GM19099 (cell line): ENCODE data around the gene CCDC186.

Source experiments
- POLR2A ChIP-seq: IDR thresholded peaks from 3 replicates; pipeline ENCODE4 v1.6.1; 2011; ENCODE audit warnings: low read depth; ENCODE audit not compliant: insufficient read length; ENCODE audit errors: extremely low read depth

The CCDC186 gene

GRCh38 chr10:114173921-114174694 lies at the start of gene CCDC186:
Gene CCDC186 (minus strand): TSS chr10:114174203. CDS start chr10:114163268, 10,935 bp downstream.
- TF ChIP-seq POLR2A = peak; percentile 84

- no peak for TF ChIP-seq POLR2A
These were observed 49.1 kb upstream of the CCDC186 start for GRCh38 chr10:114223066-114223465.

- TF ChIP-seq POLR2A = no peak
These were observed 47.2 kb upstream of the CCDC186 start for GRCh38 chr10:114221235-114221634.

DNA sequence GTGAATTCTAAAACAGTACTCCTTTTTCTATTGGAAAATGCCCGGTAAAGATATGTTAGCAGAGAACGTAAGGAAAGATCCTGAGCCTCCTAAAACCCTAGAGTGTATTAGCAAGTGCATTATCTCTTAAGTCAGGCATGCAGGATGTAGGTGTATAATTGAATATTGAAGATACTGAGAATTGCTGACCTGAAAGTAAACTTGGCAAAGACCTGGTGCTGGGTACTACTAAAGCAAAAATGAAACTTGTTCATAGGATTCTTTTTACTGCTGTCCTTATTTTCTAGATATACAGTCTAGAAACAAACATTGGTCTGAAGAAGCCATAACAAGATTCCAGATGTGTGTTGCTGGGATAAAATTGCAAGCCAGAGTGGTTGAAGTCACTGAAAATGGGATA lies 46.3 kb upstream of the CCDC186 start:
- TF ChIP-seq POLR2A = no peak

DNA sequence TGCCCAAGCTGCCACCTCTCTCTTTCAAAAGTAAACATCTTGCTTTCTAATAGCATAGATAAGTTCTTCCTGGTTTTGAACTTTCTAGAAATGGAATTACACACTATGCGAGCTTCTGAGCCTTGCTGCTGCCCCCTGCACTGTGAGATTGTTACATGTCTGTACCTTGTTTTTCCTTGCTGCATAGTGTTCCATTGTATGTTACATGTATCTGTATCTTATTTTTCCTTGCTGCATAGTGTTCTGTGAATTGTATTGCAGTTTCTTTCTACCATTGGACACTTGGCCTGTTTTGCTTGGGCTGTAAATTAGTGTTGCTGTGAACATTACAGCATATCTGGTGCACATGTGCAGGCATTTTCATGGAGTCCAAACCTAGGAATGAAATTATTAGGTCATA lies 41.0 kb upstream of the CCDC186 start:
- no peak for TF ChIP-seq POLR2A

GRCh38 chr10:114212153-114212552 lies 38.1 kb upstream of the CCDC186 start:
- no peak for TF ChIP-seq POLR2A

- TF ChIP-seq POLR2A = no peak
These were observed 34.3 kb upstream of the CCDC186 start for GRCh38 chr10:114208351-114208750.

GRCh38 chr10:114207349-114207748 lies 33.3 kb upstream of the CCDC186 start:
- no peak for TF ChIP-seq POLR2A

- TF ChIP-seq POLR2A = no peak
These were observed 32.9 kb upstream of the CCDC186 start for GRCh38 chr10:114206902-114207301.

DNA sequence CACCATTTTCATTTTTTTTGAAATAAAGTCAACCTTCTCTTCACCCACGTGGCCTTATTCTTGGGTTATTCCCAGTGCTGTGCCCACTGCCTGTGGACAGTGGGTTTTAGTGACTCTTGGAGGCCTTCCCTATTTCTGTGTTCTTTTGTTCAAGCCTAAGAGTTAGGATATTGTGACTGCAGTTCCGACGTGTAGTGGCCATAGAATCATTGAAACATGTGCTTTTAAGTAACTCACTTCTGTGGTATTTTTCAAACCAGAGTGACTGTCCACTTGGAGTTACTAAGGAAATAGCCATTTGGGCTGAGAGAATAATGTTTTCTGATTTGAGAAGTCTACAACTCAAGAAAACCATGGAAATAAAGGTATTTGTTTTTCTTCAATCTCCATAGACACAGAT lies 28.8 kb upstream of the CCDC186 start:
- no peak for TF ChIP-seq POLR2A

GRCh38 chr10:114199239-114199638 lies 25.2 kb upstream of the CCDC186 start:
- TF ChIP-seq POLR2A = no peak

DNA sequence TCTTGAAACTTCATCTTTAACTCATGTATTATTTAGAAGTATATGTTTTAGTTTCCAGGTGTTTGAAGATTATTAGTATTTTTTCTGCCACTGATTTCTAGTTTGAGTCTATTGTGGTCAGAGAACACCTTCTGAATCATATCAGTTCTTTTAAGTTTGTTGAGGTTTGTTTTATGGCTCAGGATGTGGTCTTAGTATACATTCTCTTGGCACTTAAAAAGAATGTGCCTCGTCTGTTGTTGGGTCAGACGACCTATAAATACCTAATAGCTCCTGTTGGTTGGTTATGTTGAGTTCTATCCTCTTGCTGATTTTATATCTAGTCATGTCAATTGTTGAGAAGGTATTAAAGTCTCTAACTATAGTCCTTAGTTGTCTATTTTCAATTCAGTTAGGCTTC lies 21.1 kb upstream of the CCDC186 start:
- TF ChIP-seq POLR2A = no peak

DNA sequence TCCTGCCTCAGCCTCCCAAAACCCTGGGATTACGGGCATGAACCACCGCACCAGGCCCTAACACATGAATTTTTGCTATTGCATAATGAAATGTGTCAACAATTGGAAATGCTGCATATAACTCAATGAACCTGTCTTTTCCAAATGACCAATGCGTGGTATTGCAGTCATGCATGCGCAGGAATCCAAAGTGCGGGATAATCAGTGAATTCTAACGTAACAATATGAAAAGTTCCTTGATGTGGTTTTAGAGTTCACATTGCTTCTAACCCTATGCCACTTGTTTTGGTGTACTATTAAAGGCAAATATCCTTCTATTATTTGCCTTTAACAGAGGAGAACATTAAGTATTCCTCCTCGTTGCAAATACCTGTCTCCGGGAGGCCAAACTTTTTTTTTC lies 15.7 kb upstream of the CCDC186 start:
- TF ChIP-seq POLR2A = no peak

GRCh38 chr10:114188900-114189299 lies 14.9 kb upstream of the CCDC186 start:
- no peak for TF ChIP-seq POLR2A

- no peak for TF ChIP-seq POLR2A
These were observed 14.0 kb upstream of the CCDC186 start for GRCh38 chr10:114188001-114188400.

- TF ChIP-seq POLR2A = no peak
These were observed 10.3 kb upstream of the CCDC186 start for GRCh38 chr10:114184276-114184675.

DNA sequence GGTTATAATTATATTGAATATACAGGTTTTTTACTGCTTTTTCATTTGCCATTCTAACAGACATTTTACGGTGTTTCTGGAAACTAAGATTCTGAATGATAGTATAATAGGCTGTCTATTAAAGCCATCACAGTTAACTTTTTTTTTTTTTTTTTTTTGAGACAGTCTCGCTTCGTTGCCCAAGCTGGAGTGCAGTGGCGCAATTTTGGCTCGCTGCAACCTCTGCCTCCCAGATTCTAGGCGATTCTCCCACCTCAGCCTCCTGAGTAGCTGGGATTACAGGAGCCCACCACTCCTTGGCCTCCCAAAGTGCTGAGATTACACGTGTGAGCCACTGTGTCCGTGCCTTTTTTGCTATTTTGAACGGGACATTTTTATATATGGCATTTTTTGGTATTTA lies 9.6 kb upstream of the CCDC186 start:
- no peak for TF ChIP-seq POLR2A
